Measurements from ENCODE around the gene RNASE7.

- TF ChIP-seq POLR2A (IDR thresholded peaks at IDR 0.05; ENCODE audit: low read depth, low read length) = no peak
- no peak for TF ChIP-seq POLR2AphosphoS5 (IDR thresholded peaks at IDR 0.05; ENCODE audit: low read depth, low read length)
Measured at GRCh38 chr14:21089877-21090193, 47.7 kb downstream of the RNASE7 start.
